Measurements from ENCODE around the gene ZC3HAV1L.

ZC3HAV1L gene

GRCh38 chr7:139016931-139017511 lies 18.8 kb downstream of the ZC3HAV1L start:
- no peak for TF ChIP-seq ZFX (IDR thresholded peaks at IDR 0.05)
- peak; percentile 94 for TF ChIP-seq CTCF (conservative IDR thresholded peaks at IDR 0.05)

GRCh38 chr7:139011373-139011772 lies 24.5 kb downstream of the ZC3HAV1L start:
- no peak overlapping the region for H3K27ac ChIP-seq
- TF ChIP-seq CTCF (conservative IDR thresholded peaks at IDR 0.05) (no peak), ZFX (IDR thresholded peaks at IDR 0.05) (no peak)

More at GRCh38 chr7:139016931-139017511, 18.8 kb downstream of the ZC3HAV1L start:
- no peak overlapping the region for H3K27ac ChIP-seq

GRCh38 chr7:139004321-139005090 lies 31.3 kb downstream of the ZC3HAV1L start:
- H3K27ac ChIP-seq, result no peak overlapping the region
- no peak for TF ChIP-seq CTCF (conservative IDR thresholded peaks at IDR 0.05)
- TF ChIP-seq ZFX (IDR thresholded peaks at IDR 0.05), result no peak

GRCh38 chr7:138999414-138999813 lies 36.4 kb downstream of the ZC3HAV1L start:
- no peak for TF ChIP-seq CTCF (conservative IDR thresholded peaks at IDR 0.05)
- no peak for TF ChIP-seq ZFX (IDR thresholded peaks at IDR 0.05)
- H3K27ac ChIP-seq, result no peak overlapping the region

- TF ChIP-seq ZFX (IDR thresholded peaks at IDR 0.05) (no peak), CTCF (conservative IDR thresholded peaks at IDR 0.05) (no peak)
- no peak overlapping the region for H3K27ac ChIP-seq
Measured at GRCh38 chr7:138992052-138992531, 43.8 kb downstream of the ZC3HAV1L start.

- TF ChIP-seq CTCF (conservative IDR thresholded peaks at IDR 0.05), result no peak
- no peak overlapping the region for H3K27ac ChIP-seq
Measured at GRCh38 chr7:138987686-138988085, 48.2 kb downstream of the ZC3HAV1L start.

GRCh38 chr7:138982204-138982623 lies 53.6 kb downstream of the ZC3HAV1L start:
- TF ChIP-seq ZFX (IDR thresholded peaks at IDR 0.05), result no peak
- TF ChIP-seq CTCF (conservative IDR thresholded peaks at IDR 0.05), result no peak
- H3K27ac ChIP-seq, result peak overlapping the region; percentile 77

All from C4-2B (cell line).